COLO829 (cell line): ENCODE results near the gene CADPS2.
"Not testable (repeated sequence)": the region's sequence is repeated elsewhere in the genome, so short reads cannot be mapped to it uniquely, and the experiment has no call there.

Source experiments
- DNase-seq: peaks from one replicate; pipeline ENCODE4 v3.0.0; 2012; ENCODE audit warnings: low spot score

The CADPS2 gene

GRCh38 chr7:122849957-122850328 lies 36.3 kb downstream of the CADPS2 start:
- no peak for DNase-seq

- no peak for DNase-seq
Measured at GRCh38 chr7:122849322-122849956, 36.8 kb downstream of the CADPS2 start.

GRCh38 chr7:122847871-122848473 lies 38.3 kb downstream of the CADPS2 start:
- no peak for DNase-seq

- DNase-seq: peak; percentile 35
Measured at GRCh38 chr7:122846591-122846990, 39.7 kb downstream of the CADPS2 start.

- no peak for DNase-seq
Measured at GRCh38 chr7:122845286-122845685, 41.0 kb downstream of the CADPS2 start.

- DNase-seq: no peak
Measured at GRCh38 chr7:122844191-122844988, 41.9 kb downstream of the CADPS2 start.

- DNase-seq: no peak
Measured at GRCh38 chr7:122842971-122843370, 43.3 kb downstream of the CADPS2 start.

- DNase-seq: not testable (repeated sequence)
Measured at GRCh38 chr7:122836286-122836685, 50.0 kb downstream of the CADPS2 start.

- DNase-seq: not testable (repeated sequence)
Measured at GRCh38 chr7:122834571-122834942, 51.7 kb downstream of the CADPS2 start.

- no peak for DNase-seq
Measured at GRCh38 chr7:122833888-122834570, 52.2 kb downstream of the CADPS2 start.

GRCh38 chr7:122831436-122831835 lies 54.8 kb downstream of the CADPS2 start:
- no peak for DNase-seq

- no peak for DNase-seq
Measured at GRCh38 chr7:122829962-122830361, 56.3 kb downstream of the CADPS2 start.

GRCh38 chr7:122827763-122828162 lies 58.5 kb downstream of the CADPS2 start:
- no peak for DNase-seq

GRCh38 chr7:122813845-122814244 lies 72.4 kb downstream of the CADPS2 start:
- DNase-seq: no peak

GRCh38 chr7:122803851-122804250 lies 82.4 kb downstream of the CADPS2 start:
- DNase-seq: no peak

- peak; percentile 63 for DNase-seq
Measured at GRCh38 chr7:122803323-122803722, 82.9 kb downstream of the CADPS2 start.

- DNase-seq: peak; percentile 36
Measured at GRCh38 chr7:122802301-122802751, 83.9 kb downstream of the CADPS2 start.

- DNase-seq: no peak
Measured at GRCh38 chr7:122791959-122792545, 94.2 kb downstream of the CADPS2 start.

- no peak for DNase-seq
Measured at GRCh38 chr7:122790591-122790990, 95.7 kb downstream of the CADPS2 start.

- DNase-seq: no peak
Measured at GRCh38 chr7:122790132-122790531, 96.1 kb downstream of the CADPS2 start.

- no peak for DNase-seq
Measured at GRCh38 chr7:122789156-122789555, 97.1 kb downstream of the CADPS2 start.

GRCh38 chr7:122770686-122771335 lies 115.4 kb downstream of the CADPS2 start:
- DNase-seq: no peak
